Liver (tissue), 9 donors: ENCODE results near the gene GUCD1. TPM values are rescaled to one million over a fixed set of nuclear protein-coding genes. Genes with fewer than 3 reads are reported as not detected.
A peak's percentile ranks its signal among the peaks of the same experiment; 100 is the strongest.

Source experiments
- DNase-seq: peaks from one replicate; pipeline ENCODE4 v3.0.0-alpha.2; 2017; ENCODE audit warnings: low spot score
- H3K27ac ChIP-seq, 2 donors: one replicate each; pipeline ENCODE4 v1.7.0; 2013; ENCODE audit warnings: inconsistent platforms in 2 of 2, low read length in 2 of 2, control low read depth in 1 of 2, low read depth in 1 of 2, mild to moderate bottlenecking in 1 of 2
- H3K27me3 ChIP-seq, 4 donors: one replicate each; pipeline versions ENCODE4 v1.6.1 to v1.7.0; 2013; ENCODE audit warnings: low read length in 3 of 4, inconsistent platforms in 1 of 4, mild to moderate bottlenecking in 1 of 4, moderate library complexity in 1 of 4; ENCODE audit not compliant: control insufficient read depth in 4 of 4, insufficient read depth in 4 of 4
- H3K36me3 ChIP-seq, 4 donors: one replicate each; pipeline versions ENCODE4 v1.6.1 to v1.7.0; 2013; ENCODE audit warnings: low read length in 3 of 4, mild to moderate bottlenecking in 3 of 4, low read depth in 1 of 4, moderate library complexity in 1 of 4; ENCODE audit not compliant: control insufficient read depth in 4 of 4, insufficient read depth in 3 of 4
- H3K4me1 ChIP-seq, 4 donors: one replicate each; pipeline versions ENCODE4 v1.6.1 to v1.7.0; 2013; ENCODE audit warnings: low read length in 3 of 4, mild to moderate bottlenecking in 3 of 4, moderate library complexity in 1 of 4; ENCODE audit not compliant: control insufficient read depth in 4 of 4, insufficient read depth in 4 of 4
- H3K4me3 ChIP-seq, 3 donors: one replicate each; pipeline versions ENCODE4 v1.6.1 to v1.7.0; 2013; ENCODE audit warnings: low read length in 3 of 3, control low read depth in 1 of 3, low read depth in 1 of 3, mild to moderate bottlenecking in 1 of 3
- H3K9ac ChIP-seq, 2 donors: one replicate each; pipeline ENCODE4 v1.7.0; 2013; ENCODE audit warnings: low read length in 2 of 2, mild to moderate bottlenecking in 2 of 2, moderate library complexity in 2 of 2, control low read depth in 1 of 2, low read depth in 1 of 2
- H3K9me3 ChIP-seq, 4 donors: one replicate each; pipeline versions ENCODE4 v1.6.1 to v1.7.0; 2013; ENCODE audit warnings: low read length in 3 of 4; ENCODE audit not compliant: control insufficient read depth in 4 of 4
- ATF3 ChIP-seq: IDR thresholded peaks from 2 replicates; pipeline ENCODE4 v1.6.1; 2016; ENCODE audit warnings: antibody characterized with exemption
- CTCF ChIP-seq: fragments of 150-350 bp; IDR thresholded peaks from 2 replicates; pipeline ENCODE4 v1.5.1; 2017; ENCODE audit warnings: improper control_type of control experiment, low read depth, low read length; ENCODE audit not compliant: missing input control
- EGR1 ChIP-seq, 2 donors: IDR thresholded peaks; 2 replicates each; pipeline ENCODE4 v1.6.1; 2016 to 2018; ENCODE audit warnings: antibody characterized with exemption in 2 of 2, low read depth in 2 of 2
- FOXA1 ChIP-seq: IDR thresholded peaks from 2 replicates; pipeline ENCODE4 v1.6.1; 2016; ENCODE audit warnings: antibody characterized with exemption
- FOXA2 ChIP-seq: IDR thresholded peaks from 2 replicates; pipeline ENCODE4 v1.6.1; 2016; ENCODE audit warnings: antibody characterized with exemption
- GABPA ChIP-seq, 2 donors: IDR thresholded peaks in 1 of 2; conservative IDR thresholded peaks in 1 of 2; 2 replicates each; pipeline ENCODE4 v1.6.1; 2016; ENCODE audit warnings: antibody characterized with exemption in 2 of 2, mild to moderate bottlenecking in 1 of 2, moderate library complexity in 1 of 2
- HNF4A ChIP-seq, 2 donors: conservative IDR thresholded peaks; 2 replicates each; pipeline ENCODE4 v1.6.1; 2016; ENCODE audit warnings: antibody characterized with exemption in 2 of 2, mild to moderate bottlenecking in 2 of 2
- HNF4G ChIP-seq: IDR thresholded peaks from 2 replicates; pipeline ENCODE4 v1.6.1; 2016; ENCODE audit warnings: antibody characterized with exemption
- JUND ChIP-seq, 2 donors: IDR thresholded peaks; 2 replicates each; pipeline ENCODE4 v1.6.1; 2016; ENCODE audit warnings: antibody characterized with exemption in 2 of 2
- MAX ChIP-seq: IDR thresholded peaks from 2 replicates; pipeline ENCODE4 v1.6.1; 2016; ENCODE audit warnings: antibody characterized with exemption
- NR2F2 ChIP-seq: IDR thresholded peaks from 2 replicates; pipeline ENCODE4 v1.6.1; 2016; ENCODE audit warnings: antibody characterized with exemption
- RAD21 ChIP-seq, 2 donors: IDR thresholded peaks; 2 replicates each; pipeline ENCODE4 v1.6.1; 2016; ENCODE audit warnings: antibody characterized with exemption in 2 of 2, mild to moderate bottlenecking in 2 of 2
- REST ChIP-seq: IDR thresholded peaks from 2 replicates; pipeline ENCODE4 v1.6.1; 2016; ENCODE audit warnings: antibody characterized with exemption, mild to moderate bottlenecking
- RXRA ChIP-seq, 2 donors: IDR thresholded peaks; 2 replicates each; pipeline ENCODE4 v1.6.1; 2017 to 2018; ENCODE audit warnings: antibody characterized with exemption in 2 of 2, mild to moderate bottlenecking in 1 of 2
- SP1 ChIP-seq: IDR thresholded peaks from 2 replicates; pipeline ENCODE4 v1.6.1; 2018; ENCODE audit warnings: antibody characterized with exemption, mild to moderate bottlenecking
- TAF1 ChIP-seq: conservative IDR thresholded peaks from 2 replicates; pipeline ENCODE4 v1.6.1; 2016; ENCODE audit warnings: antibody characterized with exemption, mild to moderate bottlenecking
- YY1 ChIP-seq: IDR thresholded peaks from 2 replicates; pipeline ENCODE4 v1.6.1; 2016; ENCODE audit warnings: antibody characterized with exemption, mild to moderate bottlenecking
- ZBTB33 ChIP-seq: IDR thresholded peaks from 2 replicates; pipeline ENCODE4 v1.6.1; 2016; ENCODE audit warnings: antibody characterized with exemption
- WGBS: extraction: QIAGEN DNeasy Blood & Tissue Kit; methylation state at CpG from one replicate; pipeline ENCODE4 v1.1.7; 2013; 5-methylcytosine and 5-hydroxymethylcytosine counted together
- polyA plus RNA-seq, 2 donors: library from polyadenylated mRNA; stranded (reverse) in 1 of 2; unstranded in 1 of 2; fragments of 200-250 nt in 1 of 2; fragments of >200 nt in 1 of 2; fragmentation: Nextera tagmentation in 1 of 2; extraction: Ambion mirVana in 1 of 2; gene quantifications; one replicate each; pipeline versions ENCODE4 v1.2.1 to v1.2.3, GENCODE V29; 2013 to 2015
- total RNA-seq, 2 donors: library from RNA; depleted of rRNA; stranded (reverse); fragments of >200 nt; gene quantifications; one replicate each; pipeline ENCODE4 v1.2.3, GENCODE V29; 2014
- donor health status: healthy.
- donor health status: healthy.
- donor health status: healthy.
- donor health status: healthy.
- donor health status: healthy.

The GUCD1 gene
- total and polyA plus RNA-seq, 4 donors: 118 to 202 (median 179) TPM

- TF ChIP-seq HNF4A (conservative IDR thresholded peaks at IDR 0.05) (peak in 1 of 2 donors; percentile 35), JUND (IDR thresholded peaks at IDR 0.05) (no peak), ZBTB33 (peak; percentile 74), SP1 (peak; percentile 47), RAD21 (IDR thresholded peaks at IDR 0.05) (peak; percentile 47 to 66), NR2F2 (peak; percentile 46), FOXA2 (no peak), EGR1 (IDR thresholded peaks at IDR 0.05; ENCODE audit: low read depth in 2 of 2) (peak; percentile 71 to 72), FOXA1 (peak; percentile 67), YY1 (peak; percentile 96), REST (peak; percentile 87), GABPA (IDR thresholded peaks at IDR 0.05 in 1 of 2, conservative IDR thresholded peaks at IDR 0.05 in 1 of 2) (peak; percentile 77 to 94), MAX (peak; percentile 90), ATF3 (peak; percentile 39), HNF4G (no peak), TAF1 (peak; percentile 86), RXRA (IDR thresholded peaks at IDR 0.05) (peak; percentile 35 to 66), CTCF (no peak)
- H3K9ac ChIP-seq: peak within 1 kb of the TSS; percentile 96 to 99
- H3K4me3 ChIP-seq: peak within 1 kb of the TSS; percentile 89 to 98 (median 96)
- H3K4me1 ChIP-seq: peaks cover 11 to 60% (median 42%) of the 10 kb centered on the region in 4 donors
- peak; percentile 100 for DNase-seq
- under 1% methylated on average over 59 of the region's 59 CpGs for WGBS
- peaks cover 3 to 24% (median 22%) of the 10 kb centered on the region in 4 donors for H3K36me3 ChIP-seq
- no peaks in the 10 kb centered on the region for H3K9me3 ChIP-seq
- H3K27ac ChIP-seq: peak within 1 kb of the TSS; percentile 97 to 99
- H3K27me3 ChIP-seq: no peaks in the 10 kb centered on the region
These were observed 464 bp upstream of the GUCD1 start, which contains the start of gene SNRPD3 for GRCh38 chr22:24555165-24556039. Gene SNRPD3, plus strand, starts transcription at chr22:24555999. Its CDS starts 1,676 bp downstream, at chr22:24557675.
